HEK293 (cell line): ENCODE results near the gene CFAP58.

Experiments used
- CTCF ChIP-seq: fragments of 450-650 bp; formaldehyde crosslinking; IDR thresholded peaks from 2 replicates; pipeline ENCODE4 v1.5.1; 2016; ENCODE audit warnings: missing biosample characterization, missing genetic modification characterization
- IKZF3 ChIP-seq: fragments of 450-650 bp; IDR thresholded peaks from 2 replicates; pipeline ENCODE4 v1.5.0; 2018; ENCODE audit warnings: missing biosample characterization, mild to moderate bottlenecking, missing genetic modification characterization, moderate library complexity
- KLF16 ChIP-seq: fragments of 450-650 bp; formaldehyde crosslinking; IDR thresholded peaks from 2 replicates; pipeline ENCODE4 v1.5.1; 2017; ENCODE audit warnings: missing biosample characterization, missing genetic modification characterization
- KLF17 ChIP-seq: fragments of 450-650 bp; formaldehyde crosslinking; IDR thresholded peaks from 2 replicates; pipeline ENCODE4 v1.5.1; 2016; ENCODE audit warnings: missing biosample characterization, missing genetic modification characterization
- REST ChIP-seq: fragments of 450-650 bp; formaldehyde crosslinking; IDR thresholded peaks from 2 replicates; pipeline ENCODE4 v1.5.1; 2016; ENCODE audit warnings: missing biosample characterization, missing genetic modification characterization
- YY1 ChIP-seq: fragments of 450-650 bp; formaldehyde crosslinking; IDR thresholded peaks from 2 replicates; pipeline ENCODE4 v1.5.1; 2018; ENCODE audit warnings: missing biosample characterization, missing genetic modification characterization
- ZBTB48 ChIP-seq: fragments of 450-650 bp; formaldehyde crosslinking; IDR thresholded peaks from 2 replicates; pipeline ENCODE4 v1.5.1; 2016; ENCODE audit warnings: missing biosample characterization, missing genetic modification characterization
- ZNF114 ChIP-seq: fragments of 450-650 bp; formaldehyde crosslinking; IDR thresholded peaks from 2 replicates; pipeline ENCODE4 v1.5.0; 2017; ENCODE audit warnings: missing biosample characterization, missing genetic modification characterization
- ZNF558 ChIP-seq: fragments of 450-650 bp; formaldehyde crosslinking; IDR thresholded peaks from 2 replicates; pipeline ENCODE4 v1.5.1; 2016; ENCODE audit warnings: missing biosample characterization, missing genetic modification characterization
- ZNF660 ChIP-seq: fragments of 450-650 bp; IDR thresholded peaks from 2 replicates; pipeline ENCODE4 v1.5.1; 2018; ENCODE audit warnings: missing biosample characterization, mild to moderate bottlenecking, missing genetic modification characterization
- ZSCAN4 ChIP-seq: fragments of 450-650 bp; formaldehyde crosslinking; IDR thresholded peaks from 2 replicates; pipeline ENCODE4 v1.5.1; 2017; ENCODE audit warnings: missing biosample characterization, missing genetic modification characterization
- TF ChIP-seq, protein P1 (sequence below): fragments of 450-650 bp; formaldehyde crosslinking; IDR thresholded peaks from 2 replicates; pipeline ENCODE4 v1.5.1; 2016; ENCODE audit warnings: missing biosample characterization, missing genetic modification characterization, low read depth
- TF ChIP-seq, protein P2 (sequence below): fragments of 450-650 bp; formaldehyde crosslinking; IDR thresholded peaks from 2 replicates; pipeline ENCODE4 v1.5.1; 2016; ENCODE audit warnings: missing biosample characterization, missing genetic modification characterization

DNA sequence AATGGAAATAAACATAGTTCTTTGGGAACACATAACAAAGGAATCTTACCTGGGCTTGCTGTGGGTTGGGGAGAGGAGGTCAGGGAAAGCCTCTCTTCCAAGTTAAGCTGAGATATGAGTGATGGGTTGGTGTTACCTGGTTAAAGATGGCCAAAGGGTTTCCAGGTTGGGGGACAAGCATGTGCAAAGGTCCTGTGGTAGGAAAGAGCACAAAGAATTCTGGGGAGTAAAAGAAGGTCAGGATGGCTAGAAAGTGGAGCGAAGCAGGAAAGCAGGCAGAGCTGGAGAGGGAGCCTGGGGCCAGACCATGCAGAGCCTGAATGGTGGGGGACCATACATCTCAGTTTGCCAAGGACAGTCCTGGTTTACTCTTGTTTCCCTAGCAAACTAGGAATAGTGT, 133.2 kb downstream of the CFAP58 start:
- no peak for TF ChIP-seq ZNF114 (tag by site-specific recombination)
- TF ChIP-seq, protein P1, sequence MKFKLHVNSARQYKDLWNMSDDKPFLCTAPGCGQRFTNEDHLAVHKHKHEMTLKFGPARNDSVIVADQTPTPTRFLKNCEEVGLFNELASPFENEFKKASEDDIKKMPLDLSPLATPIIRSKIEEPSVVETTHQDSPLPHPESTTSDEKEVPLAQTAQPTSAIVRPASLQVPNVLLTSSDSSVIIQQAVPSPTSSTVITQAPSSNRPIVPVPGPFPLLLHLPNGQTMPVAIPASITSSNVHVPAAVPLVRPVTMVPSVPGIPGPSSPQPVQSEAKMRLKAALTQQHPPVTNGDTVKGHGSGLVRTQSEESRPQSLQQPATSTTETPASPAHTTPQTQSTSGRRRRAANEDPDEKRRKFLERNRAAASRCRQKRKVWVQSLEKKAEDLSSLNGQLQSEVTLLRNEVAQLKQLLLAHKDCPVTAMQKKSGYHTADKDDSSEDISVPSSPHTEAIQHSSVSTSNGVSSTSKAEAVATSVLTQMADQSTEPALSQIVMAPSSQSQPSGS (tag by site-specific recombination): no peak
- no peak for TF ChIP-seq ZNF660
- no peak for TF ChIP-seq KLF16
- TF ChIP-seq REST (tag by site-specific recombination): no peak
- no peak for TF ChIP-seq CTCF (tag by site-specific recombination)
- TF ChIP-seq ZBTB48 (tag by site-specific recombination): no peak
- no peak for TF ChIP-seq IKZF3
- TF ChIP-seq YY1 (tag by site-specific recombination): no peak
- no peak for TF ChIP-seq KLF17 (tag by site-specific recombination)
- no peak for TF ChIP-seq ZSCAN4 (tag by site-specific recombination)
- no peak for TF ChIP-seq ZNF558 (tag by site-specific recombination)
- TF ChIP-seq, protein P2, sequence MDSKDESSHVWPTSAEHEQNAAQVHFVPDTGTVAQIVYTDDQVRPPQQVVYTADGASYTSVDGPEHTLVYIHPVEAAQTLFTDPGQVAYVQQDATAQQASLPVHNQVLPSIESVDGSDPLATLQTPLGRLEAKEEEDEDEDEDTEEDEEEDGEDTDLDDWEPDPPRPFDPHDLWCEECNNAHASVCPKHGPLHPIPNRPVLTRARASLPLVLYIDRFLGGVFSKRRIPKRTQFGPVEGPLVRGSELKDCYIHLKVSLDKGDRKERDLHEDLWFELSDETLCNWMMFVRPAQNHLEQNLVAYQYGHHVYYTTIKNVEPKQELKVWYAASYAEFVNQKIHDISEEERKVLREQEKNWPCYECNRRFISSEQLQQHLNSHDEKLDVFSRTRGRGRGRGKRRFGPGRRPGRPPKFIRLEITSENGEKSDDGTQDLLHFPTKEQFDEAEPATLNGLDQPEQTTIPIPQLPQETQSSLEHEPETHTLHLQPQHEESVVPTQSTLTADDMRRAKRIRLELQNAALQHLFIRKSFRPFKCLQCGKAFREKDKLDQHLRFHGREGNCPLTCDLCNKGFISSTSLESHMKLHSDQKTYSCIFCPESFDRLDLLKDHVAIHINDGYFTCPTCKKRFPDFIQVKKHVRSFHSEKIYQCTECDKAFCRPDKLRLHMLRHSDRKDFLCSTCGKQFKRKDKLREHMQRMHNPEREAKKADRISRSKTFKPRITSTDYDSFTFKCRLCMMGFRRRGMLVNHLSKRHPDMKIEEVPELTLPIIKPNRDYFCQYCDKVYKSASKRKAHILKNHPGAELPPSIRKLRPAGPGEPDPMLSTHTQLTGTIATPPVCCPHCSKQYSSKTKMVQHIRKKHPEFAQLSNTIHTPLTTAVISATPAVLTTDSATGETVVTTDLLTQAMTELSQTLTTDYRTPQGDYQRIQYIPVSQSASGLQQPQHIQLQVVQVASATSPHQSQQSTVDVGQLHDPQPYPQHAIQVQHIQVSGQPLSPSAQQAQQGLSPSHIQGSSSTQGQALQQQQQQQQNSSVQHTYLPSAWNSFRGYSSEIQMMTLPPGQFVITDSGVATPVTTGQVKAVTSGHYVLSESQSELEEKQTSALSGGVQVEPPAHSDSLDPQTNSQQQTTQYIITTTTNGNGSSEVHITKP (tag by site-specific recombination): no peak
